HCT116 (cell line): ENCODE measurements around the gene SEC61G. TPM values are rescaled to one million over a fixed set of nuclear protein-coding genes. Genes with fewer than 3 reads are reported as not detected.

Experiments used
- ATAC-seq: fragments of 200-7000 bp; cut with Tn5 transposase; 2 replicates; pipeline ENCODE4 v1.9.1; 2020; ENCODE audit warnings: mild to moderate bottlenecking, moderate library complexity
- BruUV-seq: library from RNA; stranded (reverse); fragments of 400-500 nt; replicated peaks from 2 replicates; lab custom pipeline; 2021; lab: Mats Ljungman, UMichigan
- CTCF ChIA-PET: fragments of 300-600 bp; sonication (Branson Sonifier 250); formaldehyde crosslinking; loops from one replicate; lab custom pipeline; 2021; ENCODE audit warnings: antibody characterized with exemption; lab: Charles Lee
- POLR2A ChIA-PET: fragments of 300-600, 350-600 bp; sonication (Branson Sonifier 250); formaldehyde crosslinking; loops from one replicate; lab custom pipeline; 2021; ENCODE audit warnings: antibody characterized with exemption; lab: Charles Lee
- RAD21 ChIA-PET, 2 experiments: fragments of 300-600 bp; sonication (Branson Sonifier 250); formaldehyde crosslinking; loops; one replicate each; lab custom pipeline; 2023; ENCODE audit warnings: low total read pairs in 2 of 2; ENCODE audit not compliant: uncharacterized antibody in 2 of 2, unreplicated experiment in 2 of 2, low non-redundant PET in 1 of 2; lab: Charles Lee
- DNase-seq: peaks from one replicate; pipeline ENCODE4 v3.0.0-alpha.2; 2010; ENCODE audit warnings: low read depth, low spot score
- H2AFZ ChIP-seq: fragments of 200-600 bp; shearing (Covaris generic), sonication (generic); 2 replicates; pipeline ENCODE4 v1.6.1; 2017; ENCODE audit warnings: low read depth, mixed run types, mixed read lengths, antibody characterized with exemption, low read length; ENCODE audit not compliant: poor library complexity, severe bottlenecking
- H3K27ac ChIP-seq: 2 replicates; pipeline ENCODE4 v1.5.1; 2012; ENCODE audit warnings: low read depth, low read length
- H3K27me3 ChIP-seq: fragments of 200-600 bp; sonication (generic); 2 replicates; pipeline ENCODE4 v1.6.1; 2016; ENCODE audit warnings: mixed run types, low read length, mixed read lengths; ENCODE audit not compliant: insufficient read depth
- H3K36me3 ChIP-seq, 2 experiments: fragments of 200-500 bp in 1 of 2; fragments of 200-600 bp in 1 of 2; sonication (Bioruptor generic) in 1 of 2; sonication (generic) in 1 of 2; 2 replicates each; pipeline versions ENCODE4 v1.5.1 to v1.6.1; 2014 to 2016; ENCODE audit warnings: low read length in 2 of 2, inconsistent platforms in 1 of 2, mixed read lengths in 1 of 2, mixed run types in 1 of 2; ENCODE audit not compliant: insufficient read depth in 2 of 2, control insufficient read depth in 1 of 2
- H3K4me1 ChIP-seq, 2 experiments: fragments of 200-600 bp in 1 of 2; sonication (generic) in 1 of 2; 2 replicates each; pipeline versions ENCODE4 v1.5.1 to v1.6.1; 2012 to 2017; ENCODE audit warnings: low read length in 2 of 2, inconsistent platforms in 1 of 2, mild to moderate bottlenecking in 1 of 2, mixed read lengths in 1 of 2, mixed run types in 1 of 2, moderate library complexity in 1 of 2; ENCODE audit not compliant: insufficient read depth in 2 of 2, control insufficient read depth in 1 of 2
- H3K4me2 ChIP-seq: fragments of 200-600 bp; sonication (generic); 2 replicates; pipeline ENCODE4 v1.6.1; 2017; ENCODE audit warnings: mixed run types, low read length, mixed read lengths
- H3K4me3 ChIP-seq, 2 experiments: fragments of 200-600 bp in 1 of 2; sonication (generic) in 1 of 2; replicated peaks in 1 of 2; 2 replicates each; pipeline ENCODE4 v1.5.1; 2011 to 2016; ENCODE audit warnings: low read length in 2 of 2, control low read depth in 1 of 2, low read depth in 1 of 2, mild to moderate bottlenecking in 1 of 2, mixed read lengths in 1 of 2, mixed run types in 1 of 2
- H3K79me2 ChIP-seq: fragments of 200-600 bp; sonication (generic); 2 replicates; pipeline ENCODE4 v1.6.1; 2017; ENCODE audit warnings: mild to moderate bottlenecking, mixed run types, low read length, moderate library complexity, mixed read lengths; ENCODE audit not compliant: insufficient read depth
- H3K9ac ChIP-seq: fragments of 200-600 bp; sonication (generic); 2 replicates; pipeline ENCODE4 v1.6.1; 2016; ENCODE audit warnings: low read length, mixed read lengths
- H3K9me2 ChIP-seq: fragments of 200-600 bp; sonication (generic), shearing (Covaris generic); 2 replicates; pipeline ENCODE4 v1.6.1; 2017; ENCODE audit warnings: mixed run types, mild to moderate bottlenecking, moderate library complexity; ENCODE audit not compliant: insufficient read depth
- H3K9me3 ChIP-seq, 2 experiments: fragments of 200-500 bp in 1 of 2; fragments of 200-600 bp in 1 of 2; sonication (Bioruptor generic) in 1 of 2; sonication (generic) in 1 of 2; 2 replicates each; pipeline ENCODE4 v1.6.1; 2014 to 2017; ENCODE audit warnings: low read length in 2 of 2, mixed read lengths in 2 of 2, inconsistent platforms in 1 of 2, low read depth in 1 of 2, mild to moderate bottlenecking in 1 of 2, mixed run types in 1 of 2, moderate library complexity in 1 of 2; ENCODE audit not compliant: control insufficient read depth in 1 of 2, insufficient read depth in 1 of 2
- H4K20me1 ChIP-seq: fragments of 200-600 bp; sonication (generic), shearing (Covaris generic); 2 replicates; pipeline ENCODE4 v1.6.1; 2017; ENCODE audit warnings: mixed run types, mild to moderate bottlenecking, moderate library complexity; ENCODE audit not compliant: insufficient read depth
- ATF3 ChIP-seq: IDR thresholded peaks from 2 replicates; pipeline ENCODE4 v1.6.1; 2012
- MAX ChIP-seq: IDR thresholded peaks from 2 replicates; pipeline ENCODE4 v1.6.1; 2012
- SRF ChIP-seq: IDR thresholded peaks from 2 replicates; pipeline ENCODE4 v1.6.1; 2012; ENCODE audit warnings: low read depth
- TCF7L2 ChIP-seq: IDR thresholded peaks from 2 replicates; pipeline ENCODE4 v1.7.0; 2011; ENCODE audit warnings: borderline replicate concordance, inconsistent platforms; ENCODE audit not compliant: insufficient read depth, insufficient read length; ENCODE audit errors: extremely low read depth
- YY1 ChIP-seq: IDR thresholded peaks from 2 replicates; pipeline ENCODE4 v1.6.1; 2011; ENCODE audit warnings: low read length, low read depth, moderate library complexity, mild to moderate bottlenecking; ENCODE audit not compliant: insufficient replicate concordance; ENCODE audit errors: extremely low read depth
- intact Hi-C: fragments of 100-400 bp; cut with micrococcal nuclease; formaldehyde crosslinking; loops from 2 replicates; pipeline ENCODE4 v1.10.0; 2022
- total RNA-seq: library from RNA; stranded (reverse); gene quantifications from one replicate; pipeline ENCODE4 v1.2.1, GENCODE V29; 2021; ENCODE audit not compliant: unreplicated experiment

SEC61G gene
- total RNA-seq, 1 experiment from 2014 or later, result 147 TPM

- TF ChIP-seq ATF3 (no peak), YY1 (no peak), MAX (no peak)
Measured at GRCh38 chr7:54747234-54747633, 11.8 kb downstream of the SEC61G start (continued).

GRCh38 chr7:54743580-54743979 lies 15.4 kb downstream of the SEC61G start:
- H4K20me1 ChIP-seq, result no peaks in the 10 kb centered on the region
- H3K4me1 ChIP-seq, result no peaks in the 10 kb centered on the region
- no peaks in the 10 kb centered on the region for H3K9me3 ChIP-seq
- CTCF ChIA-PET, result no interaction called here
- H3K9me2 ChIP-seq, result no peaks in the 10 kb centered on the region
- no peak overlapping the region for H3K4me2 ChIP-seq
- H3K4me3 ChIP-seq, result no peak overlapping the region
- RAD21 ChIA-PET, result no interaction called here
- POLR2A ChIA-PET, result interaction anchor here (1.3 kb wide), 1 partner anchor 15 kb away, joined by 5 read pairs; the partner anchor contains the start of gene SEC61G
- no peak overlapping the region for H3K27ac ChIP-seq
- intact Hi-C loops, result no loop called here
- no peak for TF ChIP-seq TCF7L2
- TF ChIP-seq, all 23 proteins: peak for 0
- Histone ChIP-seq H2AFZ (no peak overlapping the region), H3K27me3 (no peaks in the 10 kb centered on the region), H3K9ac (no peak overlapping the region), H3K36me3 (peaks cover 4 to 9% of the 10 kb centered on the region in 2 experiments; a peak in 1 of 4 replicates), H3K79me2 (no peaks in the 10 kb centered on the region)
- BruUV-seq, result no TSS peak
- ATAC-seq (no peak), DNase-seq (no peak)

GRCh38 chr7:54738737-54739136 lies 20.3 kb downstream of the SEC61G start:
- no peak for TF ChIP-seq SRF
- TF ChIP-seq, all 23 proteins: peak for 0
- H4K20me1 ChIP-seq, result no peaks in the 10 kb centered on the region; the same call in 1 of the 2 replicates
- no peaks in the 10 kb centered on the region for H3K4me1 ChIP-seq
- H3K9me2 ChIP-seq, result no peaks in the 10 kb centered on the region
- POLR2A ChIA-PET, result no interaction called here
- H3K79me2 ChIP-seq, result no peaks in the 10 kb centered on the region
- no peak overlapping the region for H3K27ac ChIP-seq
- BruUV-seq, result no TSS peak
- RAD21 ChIA-PET, result no interaction called here
- DNase-seq (no peak), ATAC-seq (no peak)
- intact Hi-C loops, result no loop called here
- H3K27me3 ChIP-seq, result no peaks in the 10 kb centered on the region
- CTCF ChIA-PET, result no interaction called here
- H3K9me3 ChIP-seq, result no peaks in the 10 kb centered on the region
- H2AFZ ChIP-seq, result no peak overlapping the region
- H3K4me2 ChIP-seq, result no peak overlapping the region
- H3K9ac ChIP-seq, result no peak overlapping the region
- no peak overlapping the region for H3K4me3 ChIP-seq
- no peaks in the 10 kb centered on the region for H3K36me3 ChIP-seq
